OCI-LY1 (cell line): ENCODE data around the gene GRK5.

ENCODE experiments used
- H2AFZ ChIP-seq: fragments of 200-600 bp; sonication (generic), shearing (Covaris generic); 2 replicates; pipeline ENCODE4 v1.6.0; 2014; ENCODE audit warnings: antibody characterized with exemption, mild to moderate bottlenecking, low read length
- H3F3A ChIP-seq: fragments of 200-600 bp; sonication (generic), shearing (Covaris generic); 2 replicates; pipeline ENCODE4 v1.6.0; 2014; ENCODE audit warnings: mild to moderate bottlenecking, antibody characterized with exemption, low read length, moderate library complexity; ENCODE audit not compliant: insufficient read depth
- H3K27ac ChIP-seq: fragments of 200-600 bp; sonication (generic); 2 replicates; pipeline ENCODE4 v1.5.1; 2014; ENCODE audit warnings: low read length, mixed run types, mild to moderate bottlenecking, low read depth; ENCODE audit not compliant: poor library complexity, severe bottlenecking
- H3K27me3 ChIP-seq: fragments of 200-600 bp; sonication (generic); 2 replicates; pipeline ENCODE4 v1.6.0; 2014; ENCODE audit warnings: antibody characterized with exemption, mild to moderate bottlenecking, low read length, moderate library complexity; ENCODE audit not compliant: insufficient read depth
- H3K36me3 ChIP-seq: fragments of 200-600 bp; sonication (generic); 2 replicates; pipeline ENCODE4 v1.6.1; 2014; ENCODE audit warnings: mild to moderate bottlenecking, antibody characterized with exemption, low read length, moderate library complexity, mixed read lengths; ENCODE audit not compliant: insufficient read depth
- H3K4me1 ChIP-seq: fragments of 200-600 bp; sonication (generic); 2 replicates; pipeline ENCODE4 v1.5.1; 2014; ENCODE audit warnings: mild to moderate bottlenecking, low read length, moderate library complexity; ENCODE audit not compliant: insufficient read depth, severe bottlenecking
- H3K4me2 ChIP-seq: fragments of 200-600 bp; sonication (generic), shearing (Covaris generic); 2 replicates; pipeline ENCODE4 v1.6.1; 2014; ENCODE audit warnings: low read length
- H3K4me3 ChIP-seq: fragments of 200-600 bp; sonication (generic); 2 replicates; pipeline ENCODE4 v1.5.1; 2014; ENCODE audit warnings: low read length, low read depth, mild to moderate bottlenecking, mixed read lengths; ENCODE audit not compliant: poor library complexity, severe bottlenecking
- H3K79me2 ChIP-seq: fragments of 200-600 bp; shearing (Covaris generic); 2 replicates; pipeline ENCODE4 v1.6.1; 2016; ENCODE audit warnings: mixed run types, low read length, mixed read lengths; ENCODE audit not compliant: insufficient read depth
- H3K9ac ChIP-seq: fragments of 200-600 bp; sonication (generic), shearing (Covaris generic); 2 replicates; pipeline ENCODE4 v1.6.1; 2014; ENCODE audit warnings: mild to moderate bottlenecking, low read length, mixed read lengths
- H3K9me2 ChIP-seq: fragments of 200-600 bp; sonication (generic), shearing (Covaris generic); 2 replicates; pipeline ENCODE4 v1.6.1; 2014; ENCODE audit warnings: low read depth, mild to moderate bottlenecking, low read length, mixed read lengths
- H3K9me3 ChIP-seq: fragments of 200-600 bp; shearing (Covaris generic); 2 replicates; pipeline ENCODE4 v1.6.1; 2014; ENCODE audit warnings: low read length, mixed read lengths
- H4K20me1 ChIP-seq: fragments of 200-600 bp; sonication (generic), shearing (Covaris generic); 2 replicates; pipeline ENCODE4 v1.6.0; 2016; ENCODE audit warnings: mild to moderate bottlenecking, low read length; ENCODE audit not compliant: insufficient read depth
- EZH2 ChIP-seq: fragments of 200-600 bp; sonication (generic), shearing (Covaris generic); IDR thresholded peaks from 2 replicates; pipeline ENCODE4 v1.8.0; 2017; ENCODE audit warnings: borderline replicate concordance, mixed run types, mild to moderate bottlenecking, antibody characterized with exemption, low read length, moderate library complexity, mixed read lengths
- TF ChIP-seq, protein P1 (sequence below): fragments of 200-600 bp; sonication (generic), shearing (Covaris generic); IDR thresholded peaks from 2 replicates; pipeline ENCODE4 v1.5.1; 2017; ENCODE audit warnings: mild to moderate bottlenecking, antibody characterized with exemption, low read length, moderate library complexity, mixed read lengths

The GRK5 gene

DNA sequence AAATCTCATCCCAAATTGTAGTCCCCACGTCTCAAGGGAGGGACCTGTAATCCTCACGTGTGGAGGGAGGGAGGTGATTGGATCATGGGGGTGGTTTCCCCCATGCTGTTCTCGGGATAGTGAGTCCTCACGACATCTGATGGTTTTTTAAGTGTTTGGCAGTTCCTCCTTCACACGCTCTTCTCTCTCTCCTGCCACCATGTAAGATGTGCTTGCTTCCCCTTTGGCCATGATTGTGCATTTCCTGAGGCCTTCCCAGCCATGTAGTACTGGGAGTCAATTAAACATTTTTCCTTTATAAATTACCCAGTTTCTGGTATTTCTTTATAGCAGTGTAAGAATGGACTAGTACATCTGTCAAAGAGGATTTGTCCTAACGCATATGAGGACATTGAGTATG lies 275.6 kb downstream of the GRK5 start:
- Histone ChIP-seq H3K9me2 (no peaks in the 10 kb centered on the region), H3F3A (no peaks in the 10 kb centered on the region), H3K4me1 (peaks cover 17% of the 10 kb centered on the region), H2AFZ (no peak overlapping the region), H3K9me3 (no peaks in the 10 kb centered on the region), H3K9ac (no peak overlapping the region), H4K20me1 (no peaks in the 10 kb centered on the region), H3K36me3 (no peaks in the 10 kb centered on the region), H3K27ac (no peak overlapping the region), H3K27me3 (0 out of 2 replicates have a peak, but pooled peaks cover 5% of the 10 kb centered on the region), H3K4me2 (no peak overlapping the region), H3K4me3 (no peak overlapping the region), H3K79me2 (no peaks in the 10 kb centered on the region)
- TF ChIP-seq, protein P1, sequence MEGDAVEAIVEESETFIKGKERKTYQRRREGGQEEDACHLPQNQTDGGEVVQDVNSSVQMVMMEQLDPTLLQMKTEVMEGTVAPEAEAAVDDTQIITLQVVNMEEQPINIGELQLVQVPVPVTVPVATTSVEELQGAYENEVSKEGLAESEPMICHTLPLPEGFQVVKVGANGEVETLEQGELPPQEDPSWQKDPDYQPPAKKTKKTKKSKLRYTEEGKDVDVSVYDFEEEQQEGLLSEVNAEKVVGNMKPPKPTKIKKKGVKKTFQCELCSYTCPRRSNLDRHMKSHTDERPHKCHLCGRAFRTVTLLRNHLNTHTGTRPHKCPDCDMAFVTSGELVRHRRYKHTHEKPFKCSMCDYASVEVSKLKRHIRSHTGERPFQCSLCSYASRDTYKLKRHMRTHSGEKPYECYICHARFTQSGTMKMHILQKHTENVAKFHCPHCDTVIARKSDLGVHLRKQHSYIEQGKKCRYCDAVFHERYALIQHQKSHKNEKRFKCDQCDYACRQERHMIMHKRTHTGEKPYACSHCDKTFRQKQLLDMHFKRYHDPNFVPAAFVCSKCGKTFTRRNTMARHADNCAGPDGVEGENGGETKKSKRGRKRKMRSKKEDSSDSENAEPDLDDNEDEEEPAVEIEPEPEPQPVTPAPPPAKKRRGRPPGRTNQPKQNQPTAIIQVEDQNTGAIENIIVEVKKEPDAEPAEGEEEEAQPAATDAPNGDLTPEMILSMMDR = no peak
- no peak for TF ChIP-seq EZH2

DNA sequence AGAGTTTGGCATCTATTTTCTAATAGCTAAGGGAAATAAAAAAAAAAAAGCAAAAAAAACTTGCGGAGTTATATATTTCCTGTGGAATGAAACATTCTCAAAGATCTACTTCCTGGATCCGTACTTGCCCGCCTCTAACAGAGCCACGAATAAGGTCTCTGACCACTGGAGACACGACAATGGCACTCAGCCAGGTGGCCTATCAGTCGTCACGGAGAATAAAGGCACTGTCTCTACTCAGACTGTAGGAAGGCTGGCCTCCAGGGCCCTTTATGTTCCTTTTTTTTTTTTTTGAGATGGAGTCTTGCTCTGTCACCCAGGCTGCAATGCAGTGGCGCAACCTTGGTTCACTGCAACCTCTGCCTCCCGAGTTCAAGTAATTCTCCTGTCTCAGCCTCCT lies 276.5 kb downstream of the GRK5 start:
- TF ChIP-seq EZH2 = no peak
- TF ChIP-seq, protein P1 = no peak
- no peaks in the 10 kb centered on the region for H3K36me3 ChIP-seq
- H3K9me3 ChIP-seq = no peaks in the 10 kb centered on the region
- H3K4me3 ChIP-seq = no peak overlapping the region
- no peak overlapping the region for H3K27ac ChIP-seq
- no peaks in the 10 kb centered on the region for H4K20me1 ChIP-seq
- peaks cover 8% of the 10 kb centered on the region for H3K4me1 ChIP-seq
- H3K27me3 ChIP-seq = 0 out of 2 replicates have a peak, but pooled peaks cover 5% of the 10 kb centered on the region
- no peak overlapping the region for H3K9ac ChIP-seq
- H3F3A ChIP-seq = no peaks in the 10 kb centered on the region
- no peaks in the 10 kb centered on the region for H3K9me2 ChIP-seq
- H3K79me2 ChIP-seq = no peaks in the 10 kb centered on the region
- no peak overlapping the region for H3K4me2 ChIP-seq
- no peak overlapping the region for H2AFZ ChIP-seq

DNA sequence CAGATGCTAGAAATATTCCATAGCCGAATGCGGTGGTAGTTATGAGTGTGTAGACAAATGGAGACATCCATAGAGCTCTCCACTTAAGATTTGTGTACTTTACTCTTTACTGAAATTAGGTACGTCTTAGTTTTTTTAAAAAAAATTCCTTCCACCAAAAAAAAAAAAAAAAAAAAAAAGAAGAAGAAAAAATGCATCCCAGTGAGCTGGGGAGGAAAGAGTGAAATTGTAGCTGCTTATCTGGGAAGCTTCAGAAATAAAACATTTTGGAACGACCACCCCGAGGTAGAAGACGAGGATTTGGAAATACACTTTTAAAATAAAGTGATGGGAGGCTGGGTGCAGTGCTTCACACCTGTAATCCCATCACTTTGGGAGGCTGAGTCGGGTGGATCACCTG lies 281.3 kb downstream of the GRK5 start:
- TF ChIP-seq, protein P1 = no peak
- TF ChIP-seq EZH2 = no peak
- H3K4me1 ChIP-seq = no peaks in the 10 kb centered on the region
- H3K27me3 ChIP-seq = no peaks in the 10 kb centered on the region
- H3K9ac ChIP-seq = no peak overlapping the region
- no peaks in the 10 kb centered on the region for H3F3A ChIP-seq
- H3K36me3 ChIP-seq = no peaks in the 10 kb centered on the region
- no peaks in the 10 kb centered on the region for H4K20me1 ChIP-seq
- H3K27ac ChIP-seq = no peak overlapping the region
- no peaks in the 10 kb centered on the region for H3K79me2 ChIP-seq
- H3K9me2 ChIP-seq = no peaks in the 10 kb centered on the region
- no peak overlapping the region for H3K4me3 ChIP-seq
- H3K4me2 ChIP-seq = no peak overlapping the region
- H3K9me3 ChIP-seq = no peaks in the 10 kb centered on the region
- H2AFZ ChIP-seq = no peak overlapping the region
